HAP-1 (cell line): ENCODE results near the gene C2CD3.
"Not testable (repeated sequence)": the region's sequence is repeated elsewhere in the genome, so short reads cannot be mapped to it uniquely, and the experiment has no call there.

ENCODE experiments used
- DNase-seq, 2 experiments: peaks; one replicate each; pipeline ENCODE4 v3.0.0-alpha.2; 2016 to 2020; ENCODE audit warnings: low spot score in 2 of 2
- H3K27me3 ChIP-seq: fragments of 250-450 bp; sonication (Bioruptor Pico); 2 replicates; pipeline ENCODE4 v1.5.1; 2020; ENCODE audit warnings: low read depth, mild to moderate bottlenecking, moderate library complexity
- H3K36me3 ChIP-seq: fragments of 250-450 bp; sonication (Bioruptor Pico); replicated peaks from 2 replicates; pipeline ENCODE4 v1.5.1; 2020; ENCODE audit warnings: mild to moderate bottlenecking
- H3K4me1 ChIP-seq: fragments of 250-450 bp; sonication (Bioruptor Pico); 2 replicates; pipeline ENCODE4 v1.5.1; 2020; ENCODE audit warnings: mild to moderate bottlenecking
- H3K4me3 ChIP-seq: fragments of 250-450 bp; sonication (Bioruptor Pico); 2 replicates; pipeline ENCODE4 v1.5.1; 2020; ENCODE audit warnings: mild to moderate bottlenecking, moderate library complexity
- H3K9me3 ChIP-seq: fragments of 250-450 bp; sonication (Bioruptor Pico); 2 replicates; pipeline ENCODE4 v1.5.1; 2020; ENCODE audit warnings: mild to moderate bottlenecking, moderate library complexity
- in situ Hi-C: fragments of 300-500 bp; cut with MboI; formaldehyde crosslinking; loops from 3 replicates; pipeline ENCODE4 v1.14.3; 2020; ENCODE audit warnings: low sequenced_read_pairs, inconsistent platforms, mixed read lengths

Gene C2CD3

DNA sequence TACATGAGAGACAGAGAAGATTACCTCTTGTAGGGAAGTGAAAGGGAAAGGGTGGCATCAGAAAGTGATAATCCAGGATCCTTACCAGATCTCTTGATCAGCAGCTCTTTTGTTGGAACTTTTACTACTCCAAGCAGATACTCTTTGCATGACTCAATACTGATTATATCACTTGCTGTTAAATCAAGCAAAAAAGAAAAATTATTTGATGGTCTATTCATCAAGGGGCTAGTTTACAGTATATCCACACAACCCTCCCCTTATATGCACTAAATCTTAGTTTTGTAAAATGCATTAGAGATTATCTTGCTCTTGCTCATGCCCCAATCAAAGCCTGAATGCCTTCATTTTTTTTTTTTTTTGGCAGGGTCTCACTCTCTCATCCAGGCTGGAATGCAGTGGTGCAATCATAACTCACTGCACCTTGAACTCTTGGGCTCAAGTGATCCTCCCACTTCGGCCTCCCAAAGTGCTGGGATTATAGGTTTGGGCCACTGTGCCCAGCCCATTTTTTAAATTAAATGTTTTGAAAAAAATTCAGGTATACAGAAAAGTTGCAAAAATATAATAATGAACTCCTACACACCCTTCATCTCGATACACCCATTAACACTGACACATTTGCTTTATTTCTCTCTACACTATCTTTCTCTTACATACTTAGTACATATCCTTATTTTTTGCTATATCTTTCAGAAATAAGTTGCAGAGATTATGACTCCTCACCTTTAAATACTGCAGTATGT is 85.8 kb downstream of the C2CD3 start:
- Histone ChIP-seq H3K4me1 (no peaks in the 10 kb centered on the region), H3K9me3 (no peaks in the 10 kb centered on the region; the same call in 1 of the 2 replicates), H3K4me3 (no peak overlapping the region), H3K36me3 (peaks cover 11% of the 10 kb centered on the region), H3K27me3 (no peaks in the 10 kb centered on the region)
- in situ Hi-C loops, result no loop called here
- no peak for DNase-seq

- H3K4me1 ChIP-seq, H3K9me3 ChIP-seq, H3K27me3 ChIP-seq, H3K36me3 ChIP-seq, H3K4me3 ChIP-seq, in situ Hi-C loops, DNase-seq: not testable (repeated sequence)
Observed at GRCh38 chr11:74083927-74084326, 86.9 kb downstream of the C2CD3 start.

DNA sequence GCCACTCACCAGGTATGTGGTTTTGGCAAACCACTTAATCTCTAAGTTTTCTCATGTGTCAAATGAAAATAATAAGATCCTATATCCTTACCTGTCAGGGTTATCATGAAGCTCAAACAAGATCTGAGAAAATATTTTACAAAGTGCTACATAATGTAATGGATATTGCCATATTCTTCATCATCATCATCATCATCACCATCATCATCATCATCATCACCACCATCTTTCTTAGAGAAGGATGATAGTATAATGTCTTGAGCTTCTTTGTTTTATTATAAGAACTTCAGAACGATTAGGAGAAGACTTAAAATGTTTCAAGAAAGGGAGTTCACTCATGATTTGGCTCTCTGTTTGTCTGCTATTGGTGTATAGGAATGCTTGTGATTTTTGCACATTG is 89.4 kb downstream of the C2CD3 start:
- Histone ChIP-seq H3K4me3 (no peak overlapping the region), H3K9me3 (no peaks in the 10 kb centered on the region; the same call in 1 of the 2 replicates), H3K4me1 (no peaks in the 10 kb centered on the region), H3K36me3 (peaks cover 12% of the 10 kb centered on the region), H3K27me3 (no peaks in the 10 kb centered on the region)
- no peak for DNase-seq
- in situ Hi-C loops, result no loop called here

DNA sequence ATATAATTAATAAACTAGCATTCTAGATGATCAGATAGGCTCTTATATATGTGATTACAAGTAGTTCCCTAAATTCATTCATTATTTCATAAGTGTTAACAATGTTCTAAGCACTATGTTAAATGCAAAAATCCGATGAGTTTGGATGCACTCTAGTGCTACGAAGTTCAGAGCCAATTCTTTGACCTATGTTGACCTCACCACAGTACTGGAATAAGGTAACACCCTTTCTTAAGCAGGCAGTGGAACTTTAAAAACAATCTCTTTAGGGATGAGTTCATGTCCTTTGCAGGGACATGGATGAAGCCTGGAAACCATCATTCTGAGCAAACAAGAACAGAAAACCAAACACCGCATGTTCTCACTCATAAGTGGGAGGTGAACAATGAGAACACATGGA is 93.6 kb downstream of the C2CD3 start:
- Histone ChIP-seq H3K4me3 (no peak overlapping the region), H3K4me1 (no peaks in the 10 kb centered on the region), H3K9me3 (no peaks in the 10 kb centered on the region), H3K36me3 (peaks cover 8% of the 10 kb centered on the region), H3K27me3 (no peaks in the 10 kb centered on the region)
- DNase-seq, result no peak
- in situ Hi-C loops, result no loop called here

- Histone ChIP-seq H3K27me3 (no peaks in the 10 kb centered on the region), H3K4me3 (no peak overlapping the region), H3K4me1 (no peaks in the 10 kb centered on the region), H3K9me3 (no peaks in the 10 kb centered on the region), H3K36me3 (peaks cover 4% of the 10 kb centered on the region)
- in situ Hi-C loops, result no loop called here
- no peak for DNase-seq
Observed at GRCh38 chr11:74072721-74073120, 98.1 kb downstream of the C2CD3 start.

DNA sequence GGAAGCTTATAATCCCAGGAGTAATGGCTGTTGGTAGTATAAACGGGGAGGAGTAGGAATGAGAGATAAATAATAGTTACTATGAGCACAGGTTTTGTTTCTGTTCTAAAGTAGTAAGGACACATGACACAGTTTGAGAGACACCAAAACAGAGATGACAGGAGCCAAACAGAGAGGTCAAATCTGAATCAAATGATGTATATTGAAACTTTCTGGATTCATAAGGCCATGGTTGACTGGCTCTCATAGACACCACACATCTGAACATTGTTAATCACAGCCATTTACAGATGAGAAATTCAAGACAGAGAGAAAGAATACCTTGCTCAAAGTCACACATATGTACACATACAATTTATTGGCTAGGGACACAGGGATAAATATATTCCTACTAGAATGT is 98.5 kb downstream of the C2CD3 start:
- H3K36me3 ChIP-seq, result peaks cover 4% of the 10 kb centered on the region

GRCh38 chr11:74070723-74071492 is 99.9 kb downstream of the C2CD3 start:
- Histone ChIP-seq H3K4me1 (no peaks in the 10 kb centered on the region), H3K36me3 (no peaks in the 10 kb centered on the region; the same call in 1 of the 2 replicates), H3K27me3 (no peaks in the 10 kb centered on the region), H3K9me3 (no peaks in the 10 kb centered on the region), H3K4me3 (no peak overlapping the region)
- no peak for DNase-seq
- in situ Hi-C loops, result no loop called here

More for the DNA sequence above, 98.5 kb downstream of the C2CD3 start:
- no peaks in the 10 kb centered on the region for H3K4me1 ChIP-seq
- DNase-seq, result no peak
- in situ Hi-C loops, result no loop called here
- H3K27me3 ChIP-seq, result no peaks in the 10 kb centered on the region
- no peak overlapping the region for H3K4me3 ChIP-seq
- no peaks in the 10 kb centered on the region for H3K9me3 ChIP-seq

DNA sequence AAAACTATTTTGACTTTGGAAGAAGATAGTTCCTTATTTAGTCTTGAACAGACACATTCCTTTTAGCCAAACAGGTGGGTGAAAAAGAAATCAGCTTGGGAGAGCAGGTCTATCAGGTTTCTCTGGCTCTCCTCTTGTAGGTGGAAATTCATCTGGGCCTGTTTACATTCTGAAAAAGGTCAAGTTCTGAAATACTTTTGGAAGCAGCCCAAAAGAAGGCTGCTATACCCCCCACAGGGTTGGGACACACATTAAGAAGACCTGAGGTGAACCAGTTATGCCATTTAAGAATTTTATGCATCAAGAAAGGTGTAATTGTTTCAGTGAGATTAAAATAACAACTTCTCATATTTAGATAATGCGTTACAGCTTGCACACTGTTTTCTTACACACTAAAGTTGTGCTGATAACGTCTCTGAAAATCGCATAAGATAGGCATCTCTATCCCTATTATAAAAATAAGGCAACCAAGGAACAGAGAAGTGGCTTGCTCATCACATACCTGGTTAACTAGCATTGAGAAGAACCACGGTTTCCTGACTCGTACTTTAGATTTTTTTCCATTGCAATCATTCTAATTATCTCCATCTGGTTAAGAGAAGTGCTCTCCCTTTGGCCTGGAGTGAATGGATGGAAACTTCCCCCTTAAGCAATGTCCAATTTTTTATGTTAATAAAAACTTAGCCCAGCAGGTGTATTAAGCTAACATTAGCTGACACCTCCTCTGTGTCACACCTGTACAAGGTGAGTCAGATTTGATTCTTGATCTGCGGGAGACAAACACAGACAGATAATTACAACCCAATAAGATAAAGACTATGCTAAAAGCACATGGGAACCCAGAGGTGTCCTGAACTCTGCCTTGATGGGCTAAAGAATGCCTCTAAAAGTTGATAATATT is 101.4 kb downstream of the C2CD3 start:
- in situ Hi-C loops, result no loop called here
- Histone ChIP-seq H3K27me3 (no peaks in the 10 kb centered on the region), H3K36me3 (no peaks in the 10 kb centered on the region; the same call in 1 of the 2 replicates), H3K4me1 (no peaks in the 10 kb centered on the region), H3K4me3 (no peak overlapping the region), H3K9me3 (no peaks in the 10 kb centered on the region)
- DNase-seq, result no peak

DNA sequence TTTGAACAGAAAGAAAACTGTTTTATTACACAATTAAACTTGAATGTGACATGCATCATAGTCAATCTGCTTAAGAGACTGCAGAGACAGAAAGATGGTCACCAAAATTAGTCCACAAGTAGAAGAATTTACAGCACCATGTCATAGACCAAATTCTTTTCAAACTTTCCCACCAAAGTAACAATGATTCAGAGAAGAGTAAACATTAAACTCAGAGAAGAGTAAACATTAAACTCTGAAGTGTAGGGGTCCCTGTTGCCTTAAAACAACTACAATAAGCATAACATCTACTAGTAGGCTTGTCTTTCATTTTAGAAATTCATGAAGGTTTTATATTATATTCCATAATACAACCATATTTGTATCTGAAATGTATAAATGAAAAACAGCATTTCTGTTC is 104.1 kb downstream of the C2CD3 start:
- in situ Hi-C loops, DNase-seq, H3K4me1 ChIP-seq, H3K36me3 ChIP-seq, H3K27me3 ChIP-seq, H3K9me3 ChIP-seq, H3K4me3 ChIP-seq: not testable (repeated sequence)

DNA sequence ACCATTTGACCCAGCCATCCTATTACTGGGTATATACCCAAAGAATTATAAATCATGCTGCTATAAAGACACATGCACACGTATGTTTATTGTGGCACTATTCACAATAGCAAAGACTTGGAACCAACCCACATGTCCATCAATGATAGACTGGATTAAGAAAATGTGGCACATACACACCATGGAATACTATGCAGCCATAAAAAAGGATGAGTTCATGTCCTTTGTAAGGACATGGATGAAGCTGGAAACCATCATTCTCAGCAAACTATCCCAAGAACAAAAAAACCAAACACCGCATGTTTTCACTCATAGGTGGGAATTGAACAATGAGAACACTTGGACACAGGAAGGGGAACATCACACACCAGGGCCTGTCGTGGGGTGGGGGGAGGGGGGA is 105.3 kb downstream of the C2CD3 start:
- H3K4me3 ChIP-seq, H3K27me3 ChIP-seq, H3K9me3 ChIP-seq, H3K4me1 ChIP-seq, DNase-seq, H3K36me3 ChIP-seq, in situ Hi-C loops: not testable (repeated sequence)

GRCh38 chr11:74063628-74064027 is 107.2 kb downstream of the C2CD3 start:
- DNase-seq, in situ Hi-C loops: not testable (repeated sequence)

DNA sequence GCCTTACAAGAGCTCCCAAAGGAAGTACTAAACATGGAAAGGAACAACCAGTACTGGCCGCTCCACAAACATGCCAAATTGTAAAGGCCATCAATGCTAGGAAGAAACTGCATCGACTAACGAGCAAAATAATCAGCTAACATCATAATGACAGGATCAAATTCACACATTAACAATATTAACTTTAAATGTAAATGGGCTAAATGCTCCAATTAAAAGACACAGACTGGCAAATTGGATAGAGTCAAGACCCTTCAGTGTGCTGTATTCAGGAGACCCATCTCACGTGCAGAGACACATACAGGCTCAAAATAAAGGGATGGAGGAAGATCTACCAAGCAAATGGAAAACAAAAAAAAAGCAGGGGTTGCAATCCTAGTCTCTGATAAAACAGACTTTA is 109.2 kb downstream of the C2CD3 start:
- H3K36me3 ChIP-seq, DNase-seq, H3K9me3 ChIP-seq, in situ Hi-C loops, H3K27me3 ChIP-seq, H3K4me3 ChIP-seq, H3K4me1 ChIP-seq: not testable (repeated sequence)

More at GRCh38 chr11:74063628-74064027, 107.2 kb downstream of the C2CD3 start:
- H3K36me3 ChIP-seq, H3K27me3 ChIP-seq, H3K4me3 ChIP-seq, H3K9me3 ChIP-seq, H3K4me1 ChIP-seq: not testable (repeated sequence)

- Histone ChIP-seq H3K4me1 (no peaks in the 10 kb centered on the region), H3K4me3 (no peak overlapping the region), H3K27me3 (no peaks in the 10 kb centered on the region), H3K9me3 (no peaks in the 10 kb centered on the region), H3K36me3 (no peaks in the 10 kb centered on the region; the same call in 1 of the 2 replicates)
- in situ Hi-C loops, result no loop called here
- no peak for DNase-seq
Observed at GRCh38 chr11:74057249-74058151, 113.3 kb downstream of the C2CD3 start.
